ENCODE measurements around the gene TUBA4B.
"Not testable (repeated sequence)": the region's sequence is repeated elsewhere in the genome, so short reads cannot be mapped to it uniquely, and the experiment has no call there.

TUBA4B gene

DNA sequence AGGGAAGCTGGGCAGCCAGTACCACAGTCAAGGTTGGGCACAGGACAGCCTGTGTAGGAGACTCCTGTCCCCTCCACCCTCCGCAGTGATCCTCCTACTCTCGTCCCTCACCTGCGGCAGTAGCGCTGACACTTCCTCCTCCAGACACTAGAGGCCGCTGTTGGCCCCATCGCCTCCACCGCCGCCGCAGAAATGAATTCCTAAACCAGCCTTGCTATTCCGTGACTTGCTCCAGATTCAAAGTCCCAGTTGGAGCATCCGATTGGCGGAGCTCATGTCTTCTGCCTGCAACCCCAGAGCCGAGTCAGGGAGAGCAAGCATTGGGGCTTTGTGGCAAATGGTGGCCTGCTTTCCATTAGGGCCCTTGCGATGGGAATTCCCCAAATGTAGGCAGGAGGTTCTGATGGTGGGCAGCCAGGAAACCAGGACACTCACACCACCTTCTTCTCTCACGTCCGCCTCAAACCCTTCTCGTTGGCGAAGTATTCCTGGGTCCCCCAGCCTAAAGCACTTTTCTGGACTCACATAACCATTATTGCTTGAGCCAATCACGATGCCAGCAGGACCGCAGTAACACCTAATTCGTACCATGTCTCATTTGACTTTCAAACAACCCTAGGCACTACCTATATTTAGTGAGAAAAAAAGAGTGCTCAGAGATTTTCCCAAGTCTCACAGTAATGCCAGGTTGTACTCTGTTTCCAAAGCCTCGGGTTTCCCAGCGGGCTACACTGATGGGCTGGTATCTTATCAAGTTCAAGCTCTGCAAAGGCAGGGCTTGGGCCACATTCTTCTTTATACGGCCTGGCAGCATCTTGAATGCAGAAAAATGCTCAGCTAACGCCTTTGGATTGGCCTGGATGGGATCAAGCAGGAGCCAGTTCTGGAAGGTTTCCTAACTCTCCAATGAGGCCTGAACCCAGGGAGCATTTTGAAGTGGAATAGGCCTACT, 24.9 kb downstream of the TUBA4B start:
- DNase-seq, result peak; percentile 39 to 84 (median 64)

DNA sequence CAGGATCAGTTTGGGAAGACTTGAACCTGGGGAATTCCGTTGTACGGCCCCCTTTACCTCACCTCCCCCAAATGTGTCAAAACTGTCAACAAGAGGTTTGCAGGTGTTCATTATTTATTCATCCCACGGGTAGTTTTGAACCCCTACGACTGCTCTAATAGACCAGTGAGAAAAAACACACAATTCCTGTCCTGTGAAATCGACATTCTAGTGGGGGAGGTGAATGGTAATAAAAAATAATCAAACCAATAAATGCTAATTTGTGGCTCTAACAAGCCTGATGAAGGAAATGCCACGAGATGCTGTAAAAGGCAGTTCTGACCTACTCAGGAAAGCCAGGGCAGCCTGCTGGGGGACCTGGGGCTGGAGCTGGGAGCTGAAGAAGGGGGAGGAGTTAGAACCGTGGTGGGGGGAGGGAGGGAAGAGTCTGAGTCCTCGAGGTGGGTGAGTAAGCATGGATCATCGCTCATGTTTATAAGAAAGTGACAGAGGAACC, 25.7 kb downstream of the TUBA4B start:
- DNase-seq, result no peak

DNA sequence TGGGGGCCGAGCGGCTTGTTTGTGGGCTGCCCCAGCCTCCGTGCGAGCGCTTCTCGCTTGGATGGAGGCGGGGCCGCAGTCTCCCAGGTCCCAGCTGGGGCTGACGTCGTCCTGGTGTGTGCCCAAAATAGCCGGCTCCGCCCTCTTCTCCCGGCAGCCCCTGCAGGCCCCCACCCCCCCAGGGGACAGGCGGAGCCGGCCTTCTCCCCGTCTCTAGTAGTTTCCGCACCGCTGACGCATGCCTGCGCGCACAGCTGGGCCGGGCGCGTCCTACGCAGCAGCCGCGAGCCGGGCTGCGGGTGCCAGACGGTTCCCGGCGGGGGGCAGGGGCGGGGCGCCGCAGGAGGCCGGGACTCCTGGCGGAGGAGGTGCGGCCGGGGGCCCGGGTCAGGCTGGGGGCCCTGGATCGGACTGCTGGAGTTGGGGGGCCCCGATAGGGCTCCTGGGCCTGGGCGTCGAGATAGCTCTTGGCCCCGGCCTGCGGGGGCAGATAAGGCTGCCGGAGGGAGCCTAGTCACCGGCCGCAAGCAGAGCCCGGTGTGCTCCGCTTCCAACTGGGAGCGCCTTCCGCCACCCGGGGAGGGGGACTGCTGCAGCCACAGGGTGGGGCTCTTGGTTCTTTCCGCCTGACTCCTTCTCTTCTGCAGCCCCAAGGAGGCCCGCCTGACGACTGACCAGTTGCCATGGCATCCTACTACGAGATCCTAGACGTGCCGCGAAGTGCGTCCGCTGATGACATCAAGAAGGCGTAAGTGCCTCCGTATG, 26.3 kb downstream of the TUBA4B start, which contains the start of gene DNAJB2:
DNAJB2 (plus strand) TSS at position 216 of the 765 bp plus-strand sequence; CDS start at position 684, 468 bp downstream.
- peak; percentile 95 to 98 (median 98) for DNase-seq

DNA sequence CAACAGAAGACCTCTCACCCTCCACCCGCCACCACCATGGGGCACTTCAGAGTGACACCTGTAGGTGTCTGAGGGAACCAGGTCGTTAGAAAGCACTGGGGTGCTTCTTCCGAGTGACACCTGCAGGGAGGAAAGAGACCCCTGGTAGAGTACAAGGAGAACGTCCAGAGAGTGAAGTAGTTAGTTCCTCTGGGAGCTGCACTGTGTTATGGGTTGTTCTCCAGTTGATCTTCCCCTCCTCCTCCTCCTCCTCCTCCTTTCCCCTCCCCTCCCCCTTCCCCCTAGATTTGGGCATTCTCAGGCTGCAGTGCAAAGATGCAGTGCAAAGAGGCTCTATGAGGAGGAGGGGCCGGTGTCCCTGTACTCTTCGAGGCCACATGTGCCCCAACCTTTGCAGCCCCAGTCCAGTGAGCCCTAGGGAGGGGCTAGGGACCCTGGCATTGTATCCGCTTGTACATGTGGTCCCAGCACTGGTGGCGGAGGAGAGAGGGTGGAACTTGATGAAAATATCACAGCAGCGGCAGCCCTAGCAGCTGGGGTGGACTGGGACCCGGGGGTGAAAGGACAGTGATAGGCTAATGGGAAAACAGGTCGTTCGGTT, 27.0 kb downstream of the TUBA4B start:
- peak in 1 of 6 experiments; percentile 24 for DNase-seq

DNA sequence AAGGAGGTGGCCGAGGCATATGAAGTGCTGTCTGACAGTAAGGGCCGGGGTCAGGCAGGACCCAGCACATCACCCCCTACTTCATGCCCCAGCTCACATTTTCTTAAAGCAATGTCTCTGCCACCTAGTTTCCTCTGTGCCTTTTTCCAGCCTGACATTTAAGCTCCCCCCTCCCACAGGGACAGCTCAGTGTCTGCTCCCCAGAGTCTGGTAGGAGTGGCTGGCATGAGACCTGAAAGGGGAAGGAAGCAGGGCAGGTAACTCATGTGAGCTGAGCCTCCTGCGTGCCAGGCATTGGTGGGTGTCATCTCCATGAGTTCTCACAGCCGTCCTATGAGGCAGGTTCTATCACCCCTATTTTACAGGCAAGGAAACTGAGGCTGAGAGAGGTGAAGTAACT, 27.6 kb downstream of the TUBA4B start:
- peak in 1 of 6 experiments; percentile 11 for DNase-seq

DNA sequence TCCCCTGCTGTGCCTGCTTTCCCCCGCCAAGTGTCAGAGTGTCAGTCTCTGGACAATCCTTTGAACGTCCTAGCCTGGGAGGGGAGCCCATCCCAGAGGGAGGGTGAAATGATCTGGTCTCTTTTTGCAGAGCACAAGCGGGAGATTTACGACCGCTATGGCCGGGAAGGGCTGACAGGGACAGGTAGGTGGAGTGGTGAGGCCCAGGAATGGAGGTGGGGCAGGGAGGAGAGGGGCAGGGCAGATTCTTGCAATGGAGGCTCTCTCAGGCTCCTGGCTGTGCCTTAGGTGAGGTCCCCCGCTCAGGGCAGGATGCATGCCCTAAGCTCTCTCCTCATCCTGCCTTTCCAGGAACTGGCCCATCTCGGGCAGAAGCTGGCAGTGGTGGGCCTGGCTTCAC, 28.5 kb downstream of the TUBA4B start:
- DNase-seq, result no peak

DNA sequence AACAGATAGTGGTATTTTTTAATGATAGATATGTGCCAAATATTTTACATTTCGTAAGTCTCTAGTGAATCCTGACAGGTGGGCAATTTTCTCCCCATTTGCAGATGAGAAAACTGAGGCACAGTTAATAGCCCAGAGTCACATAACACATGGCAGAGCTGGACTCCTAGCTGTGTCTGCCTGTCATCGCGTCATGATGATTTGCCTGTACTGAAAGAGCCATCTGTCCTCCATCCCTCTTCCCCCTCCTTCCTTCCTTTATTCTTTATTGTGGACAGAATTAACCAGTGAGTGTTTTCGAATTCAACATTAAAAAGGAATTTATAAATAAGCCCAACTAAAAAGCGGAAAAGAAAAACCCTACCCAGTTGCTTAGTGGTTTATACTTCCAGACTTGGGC, 29.3 kb downstream of the TUBA4B start:
- no peak for DNase-seq

DNA sequence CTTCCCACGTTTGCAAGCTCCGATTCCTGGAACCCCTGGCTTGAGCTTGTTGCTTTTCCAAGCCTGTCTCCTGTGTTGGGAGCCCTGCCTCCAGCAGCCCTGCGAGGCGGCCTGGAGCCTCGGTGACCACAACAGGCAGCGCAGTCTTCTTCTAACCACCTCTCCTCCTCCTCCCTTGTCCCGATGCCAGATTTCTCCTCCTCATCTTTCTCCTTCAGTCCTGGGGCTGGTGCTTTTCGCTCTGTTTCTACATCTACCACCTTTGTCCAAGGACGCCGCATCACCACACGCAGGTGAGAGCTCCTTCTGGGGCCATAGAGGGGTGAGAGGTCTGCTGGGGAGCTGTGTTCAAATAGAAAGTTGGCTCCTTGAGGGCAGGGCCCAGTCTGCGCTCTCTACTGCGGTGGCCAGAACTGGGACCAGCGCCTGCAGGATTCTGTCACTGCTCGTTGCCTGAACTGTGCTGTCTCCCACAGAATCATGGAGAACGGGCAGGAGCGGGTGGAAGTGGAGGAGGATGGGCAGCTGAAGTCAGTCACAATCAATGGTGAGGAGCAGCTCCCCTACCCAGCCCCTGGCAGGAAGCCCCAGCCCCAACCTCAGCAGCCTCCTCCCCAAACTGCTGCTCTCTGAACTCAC, 30.0 kb downstream of the TUBA4B start:
- no peak for DNase-seq

DNA sequence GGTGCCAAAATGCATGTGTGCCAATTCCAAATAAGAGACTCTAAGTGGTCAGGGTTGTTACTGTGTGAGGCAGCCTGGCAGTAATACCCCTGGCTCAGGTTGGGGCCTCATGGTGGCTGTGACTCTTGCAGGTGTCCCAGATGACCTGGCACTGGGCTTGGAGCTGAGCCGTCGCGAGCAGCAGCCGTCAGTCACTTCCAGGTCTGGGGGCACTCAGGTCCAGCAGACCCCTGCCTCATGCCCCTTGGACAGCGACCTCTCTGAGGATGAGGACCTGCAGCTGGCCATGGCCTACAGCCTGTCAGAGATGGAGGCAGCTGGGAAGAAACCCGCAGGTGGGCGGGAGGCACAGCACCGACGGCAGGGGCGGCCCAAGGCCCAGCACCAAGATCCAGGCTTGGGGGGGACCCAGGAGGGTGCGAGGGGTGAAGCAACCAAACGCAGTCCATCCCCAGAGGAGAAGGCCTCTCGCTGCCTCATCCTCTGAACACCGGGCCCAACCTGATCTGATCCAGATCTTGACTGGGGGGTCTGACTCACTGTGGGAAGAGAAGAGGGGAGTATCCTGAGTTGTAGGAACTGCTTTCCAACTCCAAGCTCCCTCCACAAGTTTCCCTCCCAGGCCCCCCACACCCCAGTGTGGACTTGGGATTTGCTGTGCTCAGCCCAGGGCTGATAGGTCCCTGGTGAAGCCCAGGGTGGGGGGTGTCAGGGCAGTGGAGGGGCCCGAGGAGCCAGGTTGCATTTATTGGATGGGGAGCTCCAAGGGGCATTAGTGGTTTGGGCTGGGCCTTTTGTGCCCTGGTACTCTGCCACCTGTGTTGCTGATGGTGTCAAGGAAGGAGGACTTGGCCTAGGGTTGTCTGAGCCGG, 31.7 kb downstream of the TUBA4B start:
- no peak for DNase-seq

DNA sequence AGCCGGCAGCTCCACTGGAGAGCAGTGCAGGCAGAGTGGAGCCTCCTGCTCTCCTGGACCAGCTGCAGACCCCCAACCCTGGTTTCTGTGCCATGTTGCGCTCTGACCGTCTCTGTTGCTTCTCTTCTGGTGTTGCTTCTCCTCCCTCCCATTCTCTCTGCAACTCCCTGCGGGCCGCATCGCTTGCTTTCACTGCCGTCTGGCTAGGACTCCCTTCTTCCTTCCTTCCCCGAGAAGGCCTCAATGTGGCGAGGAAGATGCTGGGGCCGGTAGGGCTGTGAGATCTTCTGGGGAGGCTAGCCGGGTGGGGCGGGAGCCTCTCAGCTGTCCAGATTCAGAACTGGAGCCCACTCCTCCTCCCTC, 32.3 kb downstream of the TUBA4B start:
- no peak for DNase-seq

DNA sequence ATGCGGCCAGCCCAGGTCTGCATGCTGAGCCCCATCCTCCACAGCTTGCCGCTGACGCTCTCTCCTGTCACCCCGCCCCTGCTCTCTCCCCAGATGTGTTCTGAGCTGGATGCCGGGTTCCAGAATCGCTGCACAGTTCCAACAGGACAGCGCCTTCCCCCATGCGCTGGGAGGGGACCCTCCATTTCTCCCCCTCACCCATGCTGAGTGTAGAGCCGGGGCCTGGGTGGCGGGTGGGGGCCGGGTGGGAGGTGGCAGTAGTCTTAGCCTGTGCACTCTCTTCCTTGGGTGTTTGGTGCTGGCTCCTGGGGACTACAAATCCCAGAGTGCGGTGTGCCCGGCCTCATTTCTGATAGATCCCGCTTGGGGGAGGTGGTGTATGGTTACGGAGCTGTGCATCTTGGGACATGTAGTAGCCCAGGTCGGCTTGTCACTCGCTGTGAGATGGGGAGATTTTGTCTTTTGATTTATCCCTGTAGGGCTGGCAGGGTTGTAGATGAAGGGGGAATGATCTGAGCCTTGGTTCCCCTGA, 32.9 kb downstream of the TUBA4B start:
- DNase-seq, result no peak

DNA sequence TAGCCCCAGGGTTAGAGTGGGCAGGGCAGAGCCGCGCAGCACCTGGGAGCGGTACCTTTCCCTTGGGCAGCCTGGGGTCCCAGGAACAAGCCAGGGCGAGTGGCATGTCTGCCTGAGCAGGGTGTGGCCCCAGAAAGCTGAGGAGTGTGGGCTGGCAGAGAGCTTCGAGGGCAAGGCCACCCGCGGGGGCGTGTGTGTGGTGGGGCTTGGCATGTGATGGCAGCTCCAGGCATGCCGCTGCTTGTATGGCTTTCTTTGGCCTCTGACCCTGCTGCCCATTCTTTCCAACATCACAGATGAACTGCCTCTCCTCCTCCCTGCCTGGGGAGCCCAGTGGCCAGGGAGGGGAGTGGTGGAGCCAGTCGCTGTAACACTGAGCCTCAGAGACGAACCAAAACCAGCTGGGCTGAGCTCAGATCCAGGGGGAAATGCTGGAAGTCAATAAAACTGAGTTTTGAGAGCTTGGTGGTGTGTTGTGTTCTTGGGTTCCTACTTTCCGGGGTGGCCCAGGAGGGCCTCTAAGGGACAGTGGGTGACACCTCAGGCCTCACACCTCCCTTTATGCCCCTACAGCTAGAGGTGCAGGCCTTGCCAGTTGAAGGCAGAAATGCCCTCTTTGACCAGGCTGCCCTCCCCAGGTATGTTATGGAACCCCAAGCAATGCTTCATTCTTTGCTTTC, 33.5 kb downstream of the TUBA4B start:
- DNase-seq, result no peak

DNA sequence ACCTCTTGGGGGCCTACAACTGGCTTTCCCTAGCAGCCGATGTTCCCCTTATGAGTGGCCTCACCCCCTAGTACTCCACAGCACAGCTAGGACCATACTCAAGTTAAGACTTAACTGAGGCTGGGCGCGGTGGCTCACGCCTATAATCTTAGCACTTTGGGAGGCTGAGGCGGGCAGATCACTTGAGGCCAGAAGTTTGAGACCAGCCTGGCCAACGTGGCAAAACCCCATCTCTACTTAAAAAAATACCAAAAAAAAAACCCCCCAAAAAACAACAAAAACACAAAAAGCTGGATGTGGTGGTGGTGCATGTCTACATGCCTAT, 34.0 kb downstream of the TUBA4B start:
- DNase-seq, result not testable (repeated sequence)

DNA sequence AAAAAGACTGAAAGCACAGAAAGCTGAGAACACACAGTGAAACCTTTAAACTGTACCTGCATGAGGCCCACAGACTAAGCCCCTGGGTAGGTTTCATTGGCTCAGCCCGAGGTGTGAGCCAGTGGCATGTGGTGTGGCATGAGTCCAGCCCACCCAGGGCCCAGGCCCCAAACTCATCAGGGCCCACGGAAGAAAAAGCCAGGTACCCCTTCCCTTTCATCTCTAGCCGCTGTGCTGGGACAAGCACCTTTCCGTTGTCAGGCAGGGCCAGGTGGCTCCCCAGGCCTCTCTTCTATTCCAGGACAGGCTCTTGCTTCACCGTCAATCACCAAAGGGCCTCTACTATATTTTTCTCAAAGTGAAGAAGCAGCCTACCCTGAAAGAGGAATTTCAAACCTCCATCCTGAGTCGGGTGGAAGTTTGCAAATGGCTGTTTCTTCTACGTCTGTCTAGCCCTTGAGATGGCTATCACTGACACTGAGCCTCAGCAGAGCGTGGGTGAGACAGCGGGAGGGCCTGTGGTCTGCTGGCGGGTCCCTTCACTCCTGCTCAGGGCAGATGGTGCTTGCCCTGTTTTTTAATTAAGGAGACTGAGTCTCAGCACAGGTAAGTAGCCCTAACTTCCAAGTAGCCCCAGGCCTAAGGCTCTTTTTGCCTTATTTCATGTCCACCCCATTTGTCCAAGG, 34.7 kb downstream of the TUBA4B start:
- no peak for DNase-seq

DNA sequence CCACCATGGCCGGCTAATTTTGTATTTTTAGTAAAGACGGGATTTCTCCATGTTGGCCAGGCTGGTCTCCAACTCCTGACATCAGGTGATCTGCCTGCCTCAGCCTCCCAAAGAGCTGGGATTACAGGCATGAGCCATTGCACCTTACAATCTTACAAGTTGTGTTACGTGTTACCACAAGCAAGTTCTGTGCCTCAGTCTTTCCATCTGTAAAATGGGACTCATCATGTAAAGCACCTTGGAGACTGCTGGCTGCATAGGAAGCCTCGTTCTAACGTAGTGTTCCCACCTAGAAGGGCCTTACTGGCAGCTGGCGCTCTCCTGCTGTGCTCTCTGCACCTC, 36.1 kb downstream of the TUBA4B start:
- DNase-seq, result no peak

DNA sequence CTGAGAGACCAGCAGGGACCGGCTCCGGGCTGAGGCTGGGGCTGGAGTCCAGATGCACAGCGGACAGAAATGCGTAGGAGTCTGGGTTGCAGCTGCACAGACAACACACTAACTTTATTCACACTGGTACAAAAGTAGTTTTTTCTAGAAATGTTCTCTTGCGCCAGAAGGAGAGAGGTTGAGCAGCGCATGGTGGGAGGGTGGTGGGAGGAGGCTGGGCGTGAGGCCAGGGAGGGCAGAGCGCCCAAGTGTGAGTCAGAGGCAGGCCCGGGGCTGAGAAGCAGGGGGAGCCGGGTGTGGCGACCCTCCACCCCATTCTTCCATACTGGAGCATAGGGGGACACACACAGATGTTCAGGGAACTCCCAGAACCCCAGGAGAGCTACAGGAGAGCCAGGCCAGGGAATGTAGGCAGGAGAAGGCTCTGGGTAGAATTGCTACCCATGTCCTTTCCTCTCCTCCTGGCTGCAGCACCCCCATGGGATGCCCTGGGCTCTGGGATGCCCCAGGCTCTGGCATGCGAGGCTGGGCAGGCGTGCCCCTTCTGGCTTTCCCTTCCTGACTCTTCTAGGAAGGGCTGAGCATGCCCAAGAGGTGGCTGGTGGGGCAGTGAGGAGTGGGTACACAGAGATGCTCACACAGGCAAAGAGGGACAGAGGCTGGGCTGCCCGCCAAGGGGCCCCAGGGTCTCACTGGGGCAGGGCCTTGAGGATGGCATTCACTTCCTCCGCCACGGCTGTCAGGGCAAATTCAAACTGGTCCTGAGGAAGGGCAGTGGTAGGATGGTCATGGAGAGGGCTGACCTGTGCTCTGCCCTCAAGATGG, 36.7 kb downstream of the TUBA4B start:
- DNase-seq, result no peak

DNA sequence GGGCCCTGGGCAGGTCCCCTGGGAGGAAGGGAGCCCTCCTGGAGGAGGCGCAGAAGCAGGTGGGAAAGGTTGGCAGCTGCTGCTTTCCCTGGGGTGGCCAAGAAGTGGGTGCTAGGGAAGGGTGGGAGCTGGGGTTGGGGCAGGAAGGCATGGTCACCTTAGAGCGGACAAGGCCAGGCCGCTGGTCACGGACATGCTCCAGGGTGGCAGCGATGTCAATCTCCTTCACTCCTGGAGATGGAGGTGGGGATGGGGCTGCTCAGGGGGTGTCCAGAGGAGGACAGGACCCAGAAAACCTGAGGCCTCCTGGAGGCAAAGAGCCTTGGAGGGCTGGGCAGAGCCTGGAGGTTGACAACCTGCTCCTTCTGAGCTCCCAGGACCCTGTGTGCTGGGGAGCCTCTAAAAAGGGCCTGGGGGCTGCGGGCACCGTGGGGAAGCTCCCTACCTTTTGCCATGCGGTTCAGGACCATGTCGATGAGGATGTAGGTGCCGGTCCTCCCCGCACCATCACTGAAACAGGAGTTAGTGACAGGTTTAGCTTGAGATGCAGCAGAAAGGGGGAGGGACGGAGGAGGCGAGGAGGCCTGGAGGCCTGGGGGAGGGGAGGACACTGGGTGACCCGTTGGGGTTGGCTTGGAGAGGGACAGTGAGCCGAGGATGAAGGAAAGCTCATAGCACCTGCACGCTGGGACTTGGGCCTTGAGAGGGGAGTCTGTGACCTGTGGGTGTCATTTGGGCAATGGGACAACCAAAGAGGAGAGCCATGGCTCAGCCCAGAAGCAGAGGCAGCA, 37.5 kb downstream of the TUBA4B start:
- DNase-seq, result no peak

DNA sequence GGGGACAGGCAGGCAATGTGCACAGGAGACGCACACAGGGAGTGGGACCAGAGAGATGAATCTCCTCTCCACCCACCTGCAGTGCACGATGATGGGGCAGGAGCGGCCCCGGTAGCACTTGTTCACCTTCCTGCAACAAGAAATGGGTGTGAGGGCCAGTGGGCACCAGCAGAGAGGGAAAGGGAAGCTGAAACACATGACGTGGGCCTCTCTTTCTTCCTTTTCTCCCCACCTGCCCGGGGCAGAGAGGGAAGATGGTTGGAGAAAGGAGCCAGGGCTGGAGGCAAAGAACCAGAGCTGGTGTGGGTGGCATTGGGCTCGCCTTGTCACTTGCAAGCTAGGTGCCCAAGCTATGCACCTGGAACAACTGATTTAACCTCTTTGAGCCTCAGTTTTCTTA, 38.4 kb downstream of the TUBA4B start:
- no peak for DNase-seq
